NCI-H2029 treated with DMSO at 0.1 percent for 48 hours (cell line): ENCODE measurements around the gene ARHGEF17.

Experiments used
- DNase-seq: peaks from one replicate; lab custom pipeline; 2025; lab: John Stamatoyannopoulos, UW

ARHGEF17 gene

DNA sequence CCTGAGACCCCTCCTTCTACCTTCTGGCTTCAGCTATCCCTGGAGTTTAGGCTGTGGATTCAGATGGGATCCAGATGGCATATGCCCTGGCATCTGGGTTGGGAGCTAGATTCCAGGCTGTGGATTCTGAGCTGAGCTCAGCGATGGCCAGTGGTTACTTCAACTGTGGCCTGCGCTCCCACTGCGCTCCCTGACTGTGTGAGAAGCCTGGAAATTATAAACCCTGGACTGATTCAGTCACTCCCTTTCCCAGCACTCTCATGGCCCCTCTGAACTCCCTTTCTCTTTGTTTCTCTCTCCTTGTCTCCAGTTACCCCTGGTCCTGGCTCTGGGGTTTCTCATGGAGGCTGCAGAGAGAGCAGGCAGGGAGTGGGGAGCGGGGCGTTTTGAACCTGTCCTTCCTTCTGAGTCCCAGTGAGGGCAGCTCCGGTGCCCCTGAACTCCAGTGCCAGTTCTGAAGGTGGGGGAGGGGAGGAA lies 4.8 kb downstream of the ARHGEF17 start:
- DNase-seq = no peak

DNA sequence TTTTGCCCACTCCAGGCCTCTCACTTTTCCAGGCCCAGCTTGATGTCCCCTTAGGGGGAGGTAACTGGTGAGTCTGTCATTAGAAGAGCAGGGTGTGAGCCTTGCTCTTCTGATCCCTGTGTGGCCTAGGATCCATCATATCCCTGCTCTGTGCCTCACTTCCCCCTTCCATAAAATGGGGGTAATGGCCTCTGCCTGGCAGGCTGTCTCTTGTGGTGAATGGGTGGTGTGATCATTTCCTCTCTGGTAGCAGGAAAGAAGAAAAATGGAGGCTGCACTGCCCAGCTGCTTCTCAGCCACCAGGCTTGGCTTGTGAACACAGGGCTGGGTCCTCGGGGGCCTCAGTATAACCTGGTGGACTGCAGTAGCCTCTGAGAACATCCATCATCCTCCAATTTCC lies 5.6 kb downstream of the ARHGEF17 start:
- no peak for DNase-seq

DNA sequence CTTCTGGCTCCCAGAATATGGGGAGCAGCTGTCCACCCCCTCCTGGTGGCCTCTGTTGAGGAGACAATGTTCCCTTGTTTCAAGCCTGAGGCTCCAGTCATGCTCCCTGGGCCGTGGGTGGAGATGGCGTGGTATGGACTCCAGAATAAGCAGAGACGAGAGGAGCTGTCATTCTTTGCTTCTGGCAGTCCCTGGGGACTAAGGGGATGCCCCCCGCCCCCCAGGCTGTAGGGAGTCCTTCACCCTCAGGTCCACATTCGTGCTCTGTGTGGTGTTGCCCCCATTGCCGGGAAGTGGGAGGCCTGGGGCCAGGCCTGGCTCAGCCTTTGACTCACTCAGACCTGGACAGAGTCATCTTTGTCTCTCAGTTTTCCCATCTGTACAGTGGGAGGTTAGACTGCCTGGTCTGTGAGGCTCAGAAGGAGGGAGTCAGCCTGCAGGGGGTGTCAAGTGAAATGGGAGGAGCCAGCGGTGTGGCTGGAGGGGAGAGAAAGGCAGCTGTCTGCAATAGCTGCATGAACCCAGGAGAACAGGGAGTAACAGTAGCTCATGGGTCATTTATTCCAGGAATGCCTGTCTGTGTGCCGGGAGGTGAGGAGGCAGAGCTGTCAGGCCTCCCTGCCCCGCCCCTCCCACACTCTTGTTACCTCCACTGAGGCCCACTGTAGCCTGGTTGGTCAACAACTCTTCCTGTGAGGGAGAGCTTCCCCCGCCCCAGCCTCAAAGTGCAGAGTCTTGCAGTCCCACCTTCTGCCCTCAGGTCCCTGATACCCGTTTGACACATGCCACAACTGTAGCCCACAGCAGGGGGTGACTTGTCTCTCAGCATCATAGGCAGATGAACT lies 6.3 kb downstream of the ARHGEF17 start:
- no peak for DNase-seq

DNA sequence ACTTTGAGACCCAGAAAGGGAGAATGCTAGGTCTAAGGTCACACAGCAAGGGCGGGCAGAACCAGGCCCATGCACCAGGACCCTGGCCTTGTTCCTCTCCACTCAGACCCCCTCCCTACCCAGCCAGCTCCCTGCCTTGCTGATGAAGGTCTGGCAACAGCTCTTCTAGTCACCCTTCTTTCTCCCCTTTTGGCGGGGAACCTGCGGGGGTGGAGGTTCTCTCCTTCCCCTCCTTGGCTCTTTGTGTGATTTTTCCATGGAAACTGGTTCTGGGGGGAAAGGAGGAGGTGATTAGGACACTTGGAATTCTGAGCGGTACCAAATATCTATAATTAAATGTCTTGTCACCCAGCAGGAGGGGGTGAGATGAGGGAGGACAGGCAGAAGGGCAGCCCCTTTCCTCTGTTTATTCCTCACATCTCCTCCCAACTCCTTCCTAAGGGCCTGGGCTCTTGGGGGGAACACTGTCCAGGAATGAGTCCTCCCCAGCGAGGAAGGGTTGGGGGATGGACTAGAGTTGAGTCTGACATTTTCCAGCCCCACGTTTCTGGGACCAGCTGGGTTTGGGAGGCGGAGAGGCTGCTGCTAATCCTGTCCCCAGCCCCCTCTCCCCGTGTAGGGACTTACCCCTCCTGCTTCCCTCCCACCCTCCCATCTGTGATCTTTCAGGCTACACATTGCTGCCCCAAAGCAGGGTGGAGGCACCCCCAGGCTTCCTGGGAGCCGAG lies 7.4 kb downstream of the ARHGEF17 start:
- no peak for DNase-seq

DNA sequence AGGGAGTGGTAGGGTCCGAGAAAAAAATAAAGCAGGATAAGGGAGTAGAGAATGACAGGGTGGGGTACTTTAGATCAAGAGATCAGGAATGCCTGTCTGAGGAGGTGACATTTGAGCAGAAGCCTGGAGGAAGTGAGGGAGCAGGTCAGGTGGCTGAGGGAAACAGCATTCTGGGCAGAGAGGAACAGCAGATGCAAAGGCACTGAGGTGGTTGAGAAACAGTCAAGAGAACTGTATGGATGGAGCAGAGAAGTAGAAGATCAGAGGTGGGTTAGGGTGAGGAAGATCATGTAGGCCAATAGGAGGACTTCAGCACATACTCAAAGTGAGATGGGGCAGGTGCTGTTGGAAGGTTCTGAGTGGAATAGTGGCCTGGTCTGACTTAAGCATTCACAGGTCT lies 8.3 kb downstream of the ARHGEF17 start:
- DNase-seq = no peak

DNA sequence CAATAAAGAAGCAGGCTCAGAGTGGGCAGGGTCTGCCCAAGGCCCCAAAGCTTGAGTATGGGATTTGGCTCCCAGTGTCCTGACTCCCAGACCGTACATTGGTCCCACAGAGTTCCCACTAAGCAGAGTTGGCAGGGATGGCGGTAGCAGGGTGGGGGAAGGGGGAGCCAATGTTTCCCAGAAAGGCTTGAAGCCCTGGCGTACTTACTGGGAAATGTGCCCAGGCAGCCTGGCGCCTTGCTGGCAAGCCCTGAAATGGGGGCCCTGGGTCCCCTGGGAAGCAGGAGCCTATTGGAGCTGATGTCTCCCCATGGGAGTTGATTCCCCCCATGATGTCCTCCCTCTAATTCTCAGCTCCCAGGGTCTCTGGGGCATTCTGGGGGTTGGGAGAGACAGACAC lies 9.3 kb downstream of the ARHGEF17 start:
- DNase-seq = no peak

DNA sequence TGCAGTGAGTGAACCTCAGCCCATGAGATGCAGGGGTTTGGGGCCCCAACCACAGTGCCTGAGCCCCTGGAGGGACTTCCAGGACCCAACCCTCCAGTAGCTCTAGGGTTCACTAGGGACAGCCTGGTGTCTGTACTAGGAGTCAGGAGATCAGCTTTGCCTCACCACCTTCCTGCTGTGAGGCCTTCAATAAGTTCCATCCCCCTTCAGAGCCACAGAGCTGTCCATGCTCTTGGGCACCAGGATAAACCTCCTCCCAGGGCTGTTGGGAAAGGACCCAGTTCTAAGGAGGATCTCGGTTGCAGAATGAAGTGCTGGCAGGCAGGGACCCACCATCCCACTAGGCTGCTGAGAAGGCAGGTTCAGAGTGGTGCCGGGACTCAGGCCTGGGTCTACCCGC lies 9.7 kb downstream of the ARHGEF17 start:
- DNase-seq = no peak

DNA sequence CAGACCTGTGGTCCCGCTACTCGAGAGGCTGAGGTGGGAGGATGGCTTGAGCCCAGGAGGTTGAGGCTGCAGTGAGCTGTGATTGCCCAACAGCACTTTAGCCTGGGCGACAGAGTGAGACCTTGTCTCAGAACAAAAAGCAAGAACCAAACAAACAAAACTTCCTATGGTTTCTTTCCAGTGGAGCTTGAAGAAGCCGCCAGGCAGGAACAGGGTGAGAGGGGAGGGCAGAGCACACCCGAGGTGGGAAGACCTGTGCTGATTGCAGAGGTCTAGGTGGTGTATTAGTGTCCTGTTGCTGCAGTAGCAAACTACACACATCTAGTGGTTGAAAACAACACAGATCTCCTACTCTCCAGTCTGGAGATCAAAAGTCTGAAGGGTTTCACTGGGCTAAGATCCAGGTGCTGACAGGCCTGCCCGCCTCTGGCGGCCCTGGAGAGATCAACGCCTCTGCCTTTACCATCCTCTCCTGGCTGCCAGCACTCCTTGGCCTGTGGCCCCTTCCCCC lies 10.5 kb downstream of the ARHGEF17 start:
- no peak for DNase-seq

DNA sequence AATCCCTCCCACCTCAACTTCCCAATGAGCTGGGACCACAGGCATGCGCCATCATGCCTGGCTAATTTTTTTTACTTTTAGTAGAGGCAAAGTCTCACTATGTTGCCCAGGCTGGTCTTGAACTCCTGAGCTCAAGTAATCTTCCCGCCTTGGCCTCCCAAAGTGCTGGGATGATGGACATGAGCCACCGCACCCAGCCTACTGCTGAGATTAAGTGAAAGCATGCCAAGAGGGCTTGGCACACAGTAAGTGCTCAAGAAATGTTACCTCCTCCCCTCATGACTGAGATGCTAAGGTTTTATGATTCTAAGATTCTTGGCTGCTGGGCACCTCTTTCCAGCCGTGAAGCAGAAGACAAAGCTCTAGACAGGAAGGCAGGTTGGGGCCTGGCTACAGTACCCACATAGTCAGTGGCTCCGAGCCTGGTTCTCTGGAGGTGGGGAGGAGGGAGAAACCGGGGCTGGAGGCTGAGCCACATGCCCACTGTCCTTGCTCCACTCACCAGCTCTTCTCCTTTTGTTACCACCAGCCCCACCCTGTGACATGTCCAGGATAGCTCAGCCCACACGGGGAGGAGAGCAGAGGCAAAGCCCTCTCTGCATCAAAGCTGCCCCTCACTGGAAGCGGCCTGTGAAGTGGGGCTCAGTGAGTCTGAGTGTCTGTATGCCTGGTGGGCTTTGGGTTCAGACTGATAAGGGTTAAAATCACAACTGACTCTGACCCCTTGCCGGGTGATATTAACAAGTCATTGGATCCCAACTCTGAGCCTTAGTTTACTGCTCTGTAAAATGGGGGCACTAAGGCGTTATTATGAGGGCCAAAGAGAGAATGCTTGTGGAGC lies 12.9 kb downstream of the ARHGEF17 start:
- DNase-seq = no peak

DNA sequence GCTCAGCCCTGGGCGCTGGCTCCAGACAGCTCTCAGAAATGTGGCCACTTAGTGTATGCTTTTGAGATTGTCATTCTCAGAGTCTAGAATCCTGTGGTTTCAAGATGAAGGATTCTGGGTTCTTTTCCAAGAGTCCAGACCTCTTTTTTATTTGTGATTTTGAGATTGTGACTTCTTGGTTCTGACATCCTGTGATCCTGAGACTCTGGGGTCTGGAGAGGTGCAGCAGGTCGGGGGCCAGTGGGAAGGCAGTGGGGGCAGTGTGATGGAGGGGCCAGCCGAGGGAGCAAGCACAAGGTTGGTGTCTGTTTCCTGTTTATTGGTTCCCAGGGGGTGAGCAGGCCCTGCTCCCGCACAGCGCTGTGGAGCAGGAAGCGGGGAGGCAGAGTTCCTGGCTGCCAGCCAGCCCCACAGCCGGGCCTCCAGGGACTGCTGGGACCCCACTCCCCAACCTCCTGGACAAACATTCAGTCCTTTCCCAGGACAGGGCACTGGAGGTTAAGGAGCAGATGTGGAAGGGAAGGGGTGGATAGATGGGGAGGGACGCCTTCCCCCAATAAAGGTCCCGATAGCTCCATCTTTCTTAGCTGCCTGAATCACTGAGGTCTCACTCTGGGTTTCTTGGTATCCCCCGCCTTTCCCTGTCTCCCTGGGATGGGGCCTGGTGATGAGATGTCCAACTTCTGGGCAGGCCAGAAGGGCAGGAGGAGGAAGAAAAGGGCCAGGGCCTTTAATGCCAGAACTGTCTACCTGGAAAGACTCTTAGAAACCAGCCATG lies 13.7 kb downstream of the ARHGEF17 start:
- DNase-seq = no peak

DNA sequence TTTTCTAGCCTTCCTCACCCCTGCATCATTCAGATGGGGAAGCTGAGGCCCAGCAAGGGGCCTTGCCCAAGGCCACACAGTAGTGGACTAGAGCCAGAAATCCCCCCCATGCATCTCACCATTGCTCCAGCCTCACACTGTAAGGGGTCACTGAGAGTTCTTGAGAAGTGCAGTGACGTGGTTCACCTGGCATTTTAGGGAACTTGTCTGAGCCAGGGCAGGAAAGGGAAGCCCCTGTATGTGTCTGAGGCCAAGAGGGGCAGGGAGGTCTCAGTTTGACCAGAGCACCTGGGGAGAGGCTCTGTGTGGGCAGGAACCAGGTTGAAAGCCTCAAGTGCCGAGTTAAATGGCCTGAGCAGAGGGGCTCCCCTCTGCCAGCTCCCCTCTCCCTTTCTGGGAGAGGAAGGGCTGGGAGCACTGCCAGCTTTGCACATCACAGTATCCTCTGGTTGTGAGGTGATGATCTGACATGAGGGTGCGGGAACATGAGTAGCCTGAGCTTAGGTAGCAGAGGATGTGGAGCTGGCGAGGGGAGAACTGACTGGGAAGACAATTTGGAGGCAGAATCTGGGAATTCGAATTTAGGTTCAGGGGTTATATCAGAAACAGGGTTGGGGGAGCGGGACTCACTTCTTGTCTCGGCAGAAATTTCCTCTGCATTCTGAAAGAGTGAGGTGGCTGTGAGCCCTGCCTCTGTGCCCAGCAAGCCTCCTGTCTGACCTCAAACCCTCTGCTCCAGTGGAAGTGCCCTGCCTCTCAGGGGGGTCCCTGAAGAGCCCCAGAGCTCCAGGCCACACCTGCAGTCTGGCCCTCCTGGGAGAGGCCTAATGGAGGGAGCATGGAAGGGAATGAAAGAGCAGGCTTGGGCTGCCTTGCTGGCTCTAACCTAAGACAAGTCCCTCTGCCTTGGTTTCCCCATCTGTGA lies 14.6 kb downstream of the ARHGEF17 start:
- DNase-seq = no peak

DNA sequence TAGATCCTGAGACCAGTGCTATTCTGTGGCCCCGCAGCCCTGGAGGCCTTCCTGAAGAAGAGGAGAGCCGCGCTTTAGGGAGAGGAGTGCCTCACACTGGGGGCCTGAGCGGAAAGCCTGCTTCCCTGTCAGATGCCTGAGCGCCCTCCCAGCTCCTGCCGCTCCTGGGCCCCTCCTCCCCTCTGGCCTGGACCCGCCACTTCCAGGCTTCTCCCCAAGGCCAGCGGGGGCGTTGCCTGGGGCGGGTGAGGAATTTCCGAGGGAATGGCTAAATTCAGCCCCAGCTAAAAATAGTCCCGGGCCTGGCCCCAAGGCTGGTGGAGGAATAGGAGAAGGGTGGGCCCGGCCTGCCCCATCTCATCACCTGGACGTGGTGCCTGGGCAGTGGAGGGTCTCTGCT lies 15.4 kb downstream of the ARHGEF17 start:
- DNase-seq = no peak

DNA sequence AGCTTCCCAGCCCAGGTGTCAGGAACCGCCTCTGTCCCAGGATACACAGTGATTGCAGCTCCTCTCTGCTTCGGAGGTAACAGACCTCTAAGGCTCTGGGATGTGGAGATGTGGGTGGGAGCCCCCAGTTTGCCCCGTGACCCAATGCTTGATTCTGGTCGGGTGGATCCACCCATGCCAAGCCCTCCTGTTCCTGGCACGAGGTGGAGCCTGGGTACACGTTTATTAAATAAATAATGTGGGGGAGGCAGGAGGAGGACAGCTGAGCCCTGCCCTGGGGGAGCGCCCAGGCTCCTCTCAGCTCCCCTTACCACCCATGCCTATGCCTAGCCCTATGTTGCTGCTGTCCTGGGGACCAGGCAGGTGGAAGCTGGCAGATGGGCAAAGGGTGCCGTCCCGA lies 16.0 kb downstream of the ARHGEF17 start:
- no peak for DNase-seq

DNA sequence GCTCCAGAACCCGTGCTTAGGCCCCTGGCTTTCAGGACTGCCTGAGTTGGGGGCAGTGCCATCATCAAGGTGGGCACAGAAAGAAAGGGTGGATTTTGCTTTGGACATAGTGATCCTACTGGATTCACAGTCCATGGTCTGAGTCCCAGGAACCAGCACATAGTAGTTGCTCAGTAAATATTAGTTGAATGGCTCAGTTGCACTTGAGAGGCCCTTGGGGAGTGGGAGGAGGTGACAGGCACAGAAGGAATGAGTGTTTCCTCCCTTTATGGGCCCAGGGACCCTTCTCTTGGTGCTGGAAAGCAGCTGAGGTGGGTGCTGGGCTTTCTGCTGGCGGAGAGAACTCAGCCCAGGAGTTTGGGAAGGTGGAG lies 16.6 kb downstream of the ARHGEF17 start:
- DNase-seq = no peak

DNA sequence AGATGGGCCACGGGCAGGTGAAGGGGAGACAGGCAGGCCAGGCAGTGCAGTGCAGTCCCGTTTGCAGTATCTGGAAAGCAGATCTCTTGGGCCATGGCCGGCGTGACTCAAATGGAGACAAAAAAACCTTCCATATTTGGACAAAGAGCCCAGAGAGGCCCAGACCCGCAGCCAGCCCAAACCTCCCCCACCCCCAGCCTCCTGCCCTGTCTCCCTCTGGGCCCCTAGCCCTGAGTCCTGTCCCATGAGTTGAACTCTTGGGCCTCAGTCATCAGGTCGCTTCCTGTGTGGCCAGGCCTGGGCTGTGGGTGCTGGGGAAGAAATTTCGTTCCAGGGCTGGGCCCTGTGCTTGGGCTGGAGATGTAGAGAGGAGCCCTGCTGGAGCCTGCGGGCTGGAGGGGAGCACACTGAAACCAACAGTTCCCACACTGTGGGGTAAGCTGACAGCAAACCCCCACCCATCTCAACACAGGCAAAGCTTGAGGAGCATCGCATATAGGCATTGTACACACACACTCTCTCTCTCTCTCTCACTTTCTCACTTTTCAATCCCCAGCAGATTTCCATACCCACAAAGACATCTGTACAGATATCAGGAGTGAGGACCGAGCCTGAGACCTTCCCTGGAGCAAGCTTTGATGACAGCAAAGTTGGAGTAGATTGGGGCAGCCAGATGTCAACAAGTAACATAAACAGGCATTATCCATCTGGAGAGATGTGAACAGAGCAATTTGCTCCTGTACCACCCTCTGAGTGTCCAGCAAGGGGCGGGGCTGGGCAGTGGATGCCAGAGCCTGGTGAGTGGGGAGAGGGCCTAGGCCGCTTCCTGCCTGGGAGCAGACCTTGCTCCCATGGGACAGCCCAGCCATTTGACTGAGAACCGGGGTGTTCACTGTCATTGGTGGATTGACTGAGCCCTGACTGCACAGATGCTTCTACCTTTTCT lies 17.2 kb downstream of the ARHGEF17 start:
- DNase-seq = no peak

DNA sequence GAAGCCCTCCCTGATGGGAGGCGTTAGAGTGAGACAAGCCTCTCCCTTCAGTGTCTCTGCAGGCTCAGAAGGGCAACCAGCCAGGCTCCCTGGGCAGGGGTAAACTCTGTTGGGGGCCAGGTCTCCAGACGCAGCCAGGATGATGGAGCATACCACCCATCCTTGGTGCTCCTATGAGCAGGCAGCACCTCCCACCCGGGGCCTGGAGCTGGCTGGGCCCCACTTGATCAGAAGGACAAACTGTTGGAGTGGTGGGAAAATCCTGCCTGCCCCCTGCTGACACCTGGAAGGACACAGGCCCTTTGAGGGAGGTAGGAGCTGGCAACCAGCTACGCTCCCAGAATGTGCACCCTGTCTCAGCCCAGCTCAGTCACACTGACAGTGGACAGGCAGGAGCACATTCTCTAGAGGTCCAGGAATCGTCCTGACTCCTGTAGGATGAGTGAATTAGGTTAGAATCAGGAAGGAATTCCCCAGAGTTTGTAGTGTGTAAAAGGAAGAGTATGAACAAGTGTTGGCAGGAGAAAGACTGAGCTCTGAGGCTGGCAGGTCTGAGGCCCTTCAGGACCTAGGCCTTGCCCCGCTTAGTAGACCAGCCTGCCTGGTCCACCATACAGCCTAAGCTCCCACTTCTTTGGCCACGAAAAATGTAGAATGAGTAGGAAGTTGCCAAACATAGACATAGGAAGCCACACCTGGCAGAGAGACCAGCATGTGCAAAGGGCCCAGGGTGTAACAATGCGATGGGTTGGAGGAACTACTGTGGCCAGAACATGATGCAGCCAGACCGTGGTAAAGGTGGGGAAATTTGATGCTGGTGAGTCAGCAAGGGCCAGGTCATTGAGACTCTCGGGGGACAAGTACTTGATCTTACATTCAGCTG lies 19.1 kb downstream of the ARHGEF17 start:
- no peak for DNase-seq

DNA sequence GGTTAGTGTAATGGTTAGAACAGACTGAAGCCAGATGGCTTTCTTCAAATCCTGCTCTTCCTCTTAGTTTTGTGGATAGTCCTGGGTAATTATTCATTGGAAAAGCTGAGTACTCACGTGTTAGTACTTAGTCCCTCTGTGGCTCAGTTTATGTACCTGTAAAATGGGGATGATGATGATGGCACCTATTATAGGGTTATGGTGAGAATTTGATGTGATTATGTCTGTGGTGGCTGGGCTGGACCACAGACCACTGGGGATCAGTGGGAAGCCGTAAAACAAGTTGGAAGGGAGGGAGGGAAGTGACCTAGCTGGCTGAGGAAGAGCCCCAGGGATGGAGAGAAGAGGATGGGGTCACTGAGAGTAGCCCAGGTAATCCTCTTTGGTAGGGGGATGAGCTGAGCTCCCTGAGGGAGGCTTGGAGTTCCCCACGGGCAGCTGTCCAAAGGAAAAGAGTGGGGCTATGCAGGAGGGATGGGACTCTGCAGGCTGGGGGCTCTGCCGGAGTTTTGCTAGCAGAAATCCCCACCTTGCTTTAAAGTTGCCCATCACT lies 19.8 kb downstream of the ARHGEF17 start:
- no peak for DNase-seq

DNA sequence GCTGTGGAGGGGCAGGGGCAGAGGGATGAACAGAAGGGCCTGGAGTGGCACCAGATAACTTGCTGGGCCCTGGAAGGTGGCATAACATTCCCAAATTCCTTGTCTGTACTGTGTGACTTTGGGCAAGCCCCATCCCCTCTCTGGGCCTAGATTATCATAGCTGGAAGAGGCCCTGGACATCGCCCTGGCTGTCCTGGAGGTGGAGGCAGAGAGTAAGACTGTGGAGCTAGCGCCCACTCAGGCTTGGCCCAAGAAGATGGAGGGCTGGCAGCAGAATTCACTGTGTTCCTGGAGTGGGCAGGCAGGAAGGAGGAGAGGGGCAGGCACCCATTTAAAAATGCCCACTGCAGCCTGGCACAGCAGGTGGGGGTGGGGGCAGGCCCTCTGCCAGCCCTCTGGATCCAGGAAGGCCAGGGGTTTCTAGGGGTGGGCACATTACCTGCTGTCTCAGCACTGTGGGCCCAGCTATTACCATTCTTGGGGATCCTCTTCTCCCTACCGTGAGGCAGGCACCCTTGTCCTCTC lies 22.6 kb downstream of the ARHGEF17 start:
- DNase-seq = no peak
